ENCODE results near the gene B3GLCT.

- TF ChIP-seq RFX5 (IDR thresholded peaks at IDR 0.05; ENCODE audit: low read length) (no peak), MAX (IDR thresholded peaks at IDR 0.05; ENCODE audit: low read depth) (no peak), FOXJ3 (CRISPR knock-in tag; IDR thresholded peaks at IDR 0.05) (no peak), CTCF (IDR thresholded peaks at IDR 0.05) (no peak), REST (IDR thresholded peaks at IDR 0.05; ENCODE audit: low read depth, low read length) (no peak), POLR2AphosphoS5 (IDR thresholded peaks at IDR 0.05; ENCODE audit: low read depth, low read length) (no peak), FOXM1 (IDR thresholded peaks at IDR 0.05; ENCODE audit: low read depth) (no peak)
Measured at GRCh38 chr13:31223215-31223614, 23.4 kb downstream of the B3GLCT start.
